NCI-H526 treated with DMSO at 0.1 percent for 48 hours (cell line): ENCODE results near the gene PASK.
A peak's percentile ranks its signal among the peaks of the same experiment; 100 is the strongest.

Source experiments
- DNase-seq: peaks from one replicate; lab custom pipeline; 2025; lab: John Stamatoyannopoulos, UW

PASK gene

GRCh38 chr2:241066171-241066892 lies 82.9 kb downstream of the PASK start:
- DNase-seq, result no peak

GRCh38 chr2:241065355-241065803 lies 83.9 kb downstream of the PASK start:
- no peak for DNase-seq

GRCh38 chr2:241064802-241065354 lies 84.4 kb downstream of the PASK start:
- no peak for DNase-seq

GRCh38 chr2:241064008-241064801 lies 85.1 kb downstream of the PASK start:
- DNase-seq, result peak; percentile 36

- DNase-seq, result no peak
Measured at GRCh38 chr2:241063587-241063986, 85.7 kb downstream of the PASK start.

- DNase-seq, result no peak
Measured at GRCh38 chr2:241063093-241063551, 86.2 kb downstream of the PASK start.

- no peak for DNase-seq
Measured at GRCh38 chr2:241062389-241063092, 86.7 kb downstream of the PASK start.

GRCh38 chr2:241061275-241061674 lies 88.0 kb downstream of the PASK start:
- DNase-seq, result no peak
